Measurements from ENCODE around the gene CCDC102A.

The CCDC102A gene

DNA sequence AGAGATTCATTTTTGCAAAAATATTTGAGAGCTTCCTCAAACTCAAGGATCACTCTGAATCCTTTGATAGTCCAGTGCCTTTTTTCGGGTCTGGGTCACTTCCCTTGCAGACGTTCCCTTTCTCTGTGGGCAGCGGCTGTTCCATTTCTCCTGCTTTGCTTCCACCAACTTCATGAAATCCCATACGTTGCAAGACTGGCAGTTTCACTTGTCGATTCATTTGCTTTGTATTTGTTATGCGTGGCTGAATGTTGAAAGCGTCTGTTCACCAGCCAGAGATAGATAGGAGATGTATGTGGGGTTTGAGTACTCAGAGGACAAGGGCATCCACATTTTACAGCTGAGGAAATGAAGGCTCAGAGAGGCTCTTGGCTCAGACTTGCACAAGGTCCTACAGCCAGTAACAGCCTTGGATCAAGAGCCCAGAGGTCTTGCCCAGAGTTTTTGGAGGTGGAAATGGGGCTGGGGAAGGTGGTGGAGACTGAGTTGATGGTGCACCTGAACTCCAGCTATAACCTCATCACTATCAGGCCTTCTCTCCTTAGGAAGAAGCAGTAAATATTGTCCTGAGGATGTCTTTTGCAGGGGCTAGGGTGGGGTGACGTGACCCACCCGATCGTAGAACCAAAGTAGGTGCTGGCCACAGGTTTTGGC is 1.3 kb upstream of the CCDC102A start:
- DNase-seq (ENCODE audit: low read depth, low spot score) = no peak

DNA sequence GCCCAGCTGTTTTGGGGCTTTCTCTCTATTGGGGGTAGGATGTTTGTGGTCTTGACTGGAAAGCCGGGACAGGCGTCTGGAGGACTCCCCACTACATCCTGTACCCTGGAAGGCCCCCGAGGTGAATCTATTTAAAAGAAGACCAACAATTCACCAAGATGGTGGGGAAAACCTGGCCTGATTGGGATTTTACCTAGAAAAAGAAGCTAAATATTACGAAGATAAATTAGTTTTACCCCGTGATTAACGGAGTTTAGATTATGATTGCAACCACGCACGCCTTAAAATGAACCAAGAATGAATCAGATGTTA is 779 bp upstream of the CCDC102A start:
- DNase-seq (ENCODE audit: low read depth, low spot score) = no peak

DNA sequence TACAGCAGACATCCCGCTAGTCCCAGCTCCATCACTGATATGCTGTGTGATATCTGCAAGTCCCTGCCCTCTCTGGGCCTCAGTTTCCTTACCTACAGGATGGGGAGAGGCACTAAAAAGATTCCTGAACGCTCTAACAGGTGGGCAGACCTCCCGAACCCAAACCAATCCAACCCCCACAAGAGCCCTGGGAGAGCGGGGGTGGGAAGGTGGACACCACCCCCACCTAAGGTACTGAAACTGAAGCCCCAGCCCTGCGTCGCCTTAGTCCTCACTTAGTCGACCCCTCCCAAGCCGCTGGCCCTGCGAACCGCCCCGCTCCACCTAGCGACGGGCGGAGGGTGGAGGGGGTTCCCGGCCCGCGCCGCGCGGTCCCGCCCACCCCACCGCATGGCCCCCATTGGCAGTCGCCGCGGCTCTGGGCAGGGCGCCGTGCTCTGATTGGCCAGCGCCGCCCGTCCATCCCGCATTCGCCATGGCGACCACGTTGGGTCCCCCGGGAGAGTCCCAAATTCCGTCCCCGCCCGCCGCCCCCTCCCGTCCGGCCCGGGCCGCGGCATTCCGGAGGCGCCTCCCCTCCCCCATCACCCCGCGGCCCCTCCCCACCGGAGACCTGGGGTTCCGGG is 578 bp downstream of the CCDC102A start:
- DNase-seq (ENCODE audit: low read depth, low spot score) = peak; percentile 66

DNA sequence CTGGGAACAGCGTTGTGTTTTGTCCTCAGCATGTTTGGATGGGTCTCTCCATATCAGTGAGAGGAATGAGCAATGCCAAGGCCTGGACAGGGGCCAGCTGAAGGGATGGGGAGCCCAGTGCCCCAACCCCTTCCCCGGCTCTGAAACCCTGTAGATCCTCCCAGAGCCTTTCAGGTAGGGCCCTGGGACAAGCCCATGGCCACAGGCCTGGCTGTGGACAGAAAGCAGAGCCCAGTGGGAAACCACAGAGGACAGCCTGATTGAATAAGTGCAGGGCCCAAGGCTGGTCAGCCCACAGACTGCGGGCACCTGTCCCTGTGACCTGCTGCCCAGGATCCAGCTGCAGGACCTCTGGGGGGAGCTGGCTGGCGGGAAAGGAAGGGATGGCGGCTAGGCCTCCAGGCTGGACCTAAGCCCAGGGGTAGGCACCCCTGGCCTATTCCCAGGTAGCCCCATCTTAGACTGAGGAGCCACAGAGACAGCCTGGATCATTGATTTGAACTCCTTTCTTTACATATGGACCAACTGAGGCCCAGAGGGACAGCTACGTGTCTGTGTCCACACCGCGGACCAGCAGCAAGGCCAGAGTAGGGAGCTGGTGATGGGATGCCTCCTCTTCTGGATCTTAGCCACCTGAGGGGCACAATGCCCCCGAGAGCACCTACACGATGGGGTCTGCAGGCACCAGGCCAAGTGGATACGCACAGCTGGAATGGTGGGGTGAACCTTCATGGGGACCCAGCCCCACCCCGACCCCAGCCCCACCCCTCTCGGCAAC is 1.3 kb downstream of the CCDC102A start:
- no peak for DNase-seq (ENCODE audit: low read depth, low spot score)

DNA sequence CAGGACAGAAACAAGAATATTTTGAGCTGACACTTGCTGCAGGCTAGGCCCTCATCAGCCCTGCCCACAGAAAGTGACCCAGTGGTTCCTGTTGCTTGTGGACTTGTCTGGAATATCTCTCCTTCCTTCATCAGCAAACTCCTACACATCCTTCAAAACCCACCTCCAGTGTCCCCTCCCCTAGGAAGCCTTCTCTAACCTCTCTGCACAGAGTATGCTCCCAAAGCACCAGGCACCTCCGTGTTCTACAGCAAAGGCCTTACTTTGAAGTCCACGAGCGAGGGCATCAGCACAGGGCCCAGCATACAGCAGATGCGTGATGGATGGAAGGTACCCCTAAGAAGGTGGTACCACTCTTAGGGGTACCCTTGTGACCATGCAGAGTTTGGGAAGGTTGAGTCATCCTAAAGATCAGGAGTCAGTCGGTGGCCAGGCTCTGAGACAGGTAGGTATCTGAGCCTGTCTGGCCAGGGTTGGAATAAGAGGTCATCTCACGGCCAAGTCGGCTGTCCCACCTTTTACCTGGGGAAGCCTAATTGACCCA is 2.0 kb downstream of the CCDC102A start:
- no peak for DNase-seq (ENCODE audit: low read depth, low spot score)

DNA sequence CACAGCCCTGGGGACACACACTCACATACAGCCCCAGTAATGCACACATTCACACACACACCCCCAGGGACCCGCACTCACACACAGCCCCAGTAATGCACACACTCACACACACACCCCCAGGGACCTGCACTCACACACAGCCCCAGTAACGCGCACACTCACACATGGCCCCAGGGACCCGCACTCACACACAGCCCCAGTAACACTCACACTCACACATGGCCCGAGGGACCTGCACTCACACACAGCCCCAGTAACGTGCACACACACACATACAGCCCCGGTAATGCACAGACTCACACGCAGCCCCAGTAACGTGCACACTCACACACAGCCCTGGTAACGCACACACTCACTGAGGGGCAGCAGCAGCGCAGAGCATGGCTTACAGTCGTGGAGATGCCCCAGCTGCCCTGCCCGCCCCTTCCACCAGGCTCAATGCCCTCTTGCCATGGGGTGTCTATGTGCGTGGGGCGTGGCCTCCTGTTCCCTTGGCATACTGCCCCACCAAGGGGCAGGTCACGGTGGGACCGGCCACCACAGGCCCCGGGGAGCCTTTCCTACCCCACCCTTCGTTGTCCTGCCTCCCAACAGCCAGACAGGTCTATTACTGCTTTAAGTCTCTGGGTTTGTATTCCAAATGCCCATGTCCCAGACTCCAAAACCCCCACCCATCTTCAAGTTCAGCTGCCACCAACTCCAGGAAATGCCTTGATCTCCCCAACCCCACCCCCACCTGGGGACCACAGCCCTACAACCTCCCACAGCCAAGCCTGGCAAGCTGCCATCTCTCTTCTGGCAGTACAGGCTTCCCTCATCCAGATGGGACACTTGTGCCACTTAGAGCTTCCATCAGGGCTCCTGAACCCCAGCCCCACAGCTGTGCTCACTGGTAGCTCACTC is 2.7 kb downstream of the CCDC102A start:
- DNase-seq (ENCODE audit: low read depth, low spot score) = no peak

DNA sequence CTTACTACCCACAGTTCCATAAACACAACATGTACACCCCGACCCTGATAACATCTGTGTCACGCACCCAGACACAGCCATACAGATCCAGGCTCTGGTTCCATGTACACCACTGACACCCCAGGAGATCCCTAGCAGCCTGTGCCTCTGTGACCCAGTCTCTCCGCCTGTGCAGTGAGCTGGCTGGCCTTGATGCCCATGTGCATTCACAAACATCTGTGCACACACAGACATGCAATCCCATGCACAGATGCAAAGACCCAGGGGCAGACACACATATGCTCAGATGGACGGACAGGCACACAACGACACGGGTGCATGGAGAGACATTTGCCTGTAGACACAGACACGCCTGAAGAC is 4.1 kb downstream of the CCDC102A start:
- no peak for DNase-seq (ENCODE audit: low read depth, low spot score)

DNA sequence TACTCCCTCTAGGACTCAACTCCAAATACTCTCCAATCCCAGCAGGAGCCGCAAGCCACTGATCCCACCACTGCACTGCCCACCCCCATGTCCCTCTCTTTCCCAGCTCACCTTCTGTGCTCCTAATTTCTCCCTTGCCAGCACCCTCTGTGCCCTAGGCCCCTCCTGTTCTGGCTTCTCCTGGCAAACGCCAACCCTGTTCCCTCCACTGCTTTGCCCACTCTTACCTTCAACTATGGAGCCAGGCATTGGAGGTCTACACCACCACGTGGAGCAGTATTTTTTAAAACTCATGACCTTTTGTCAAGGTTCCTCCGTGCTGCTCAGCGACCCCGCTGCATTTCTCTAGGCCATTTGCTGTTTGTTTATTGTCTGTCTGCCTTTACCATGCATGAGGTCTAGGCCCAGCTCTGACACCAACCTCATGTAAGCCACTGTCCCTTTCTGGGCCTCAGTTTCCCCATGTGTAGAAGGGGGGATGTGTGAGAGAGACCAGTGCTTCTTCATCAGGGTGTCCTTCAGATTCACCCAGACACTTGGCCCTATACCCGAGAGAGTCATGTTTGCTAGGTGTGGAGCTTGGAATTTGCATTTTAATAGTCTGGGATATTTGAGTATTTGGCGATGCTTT is 4.6 kb downstream of the CCDC102A start:
- no peak for DNase-seq (ENCODE audit: low read depth, low spot score)

DNA sequence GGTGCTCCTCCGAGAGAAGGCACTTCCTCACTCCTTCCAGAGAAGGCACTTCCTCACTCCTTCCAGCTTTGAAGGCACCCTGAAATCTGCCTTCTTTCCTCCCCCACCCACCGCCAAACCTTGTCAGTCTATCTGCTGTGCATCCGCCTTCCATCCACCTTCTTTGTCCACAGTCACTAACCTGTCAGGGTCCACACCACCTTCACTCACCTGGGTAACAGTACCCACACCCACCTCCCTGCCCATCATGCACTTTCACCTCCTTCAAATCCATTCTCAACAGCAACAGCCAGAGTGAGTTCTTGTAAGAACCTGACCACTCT is 5.2 kb downstream of the CCDC102A start:
- no peak for DNase-seq (ENCODE audit: low read depth, low spot score)

DNA sequence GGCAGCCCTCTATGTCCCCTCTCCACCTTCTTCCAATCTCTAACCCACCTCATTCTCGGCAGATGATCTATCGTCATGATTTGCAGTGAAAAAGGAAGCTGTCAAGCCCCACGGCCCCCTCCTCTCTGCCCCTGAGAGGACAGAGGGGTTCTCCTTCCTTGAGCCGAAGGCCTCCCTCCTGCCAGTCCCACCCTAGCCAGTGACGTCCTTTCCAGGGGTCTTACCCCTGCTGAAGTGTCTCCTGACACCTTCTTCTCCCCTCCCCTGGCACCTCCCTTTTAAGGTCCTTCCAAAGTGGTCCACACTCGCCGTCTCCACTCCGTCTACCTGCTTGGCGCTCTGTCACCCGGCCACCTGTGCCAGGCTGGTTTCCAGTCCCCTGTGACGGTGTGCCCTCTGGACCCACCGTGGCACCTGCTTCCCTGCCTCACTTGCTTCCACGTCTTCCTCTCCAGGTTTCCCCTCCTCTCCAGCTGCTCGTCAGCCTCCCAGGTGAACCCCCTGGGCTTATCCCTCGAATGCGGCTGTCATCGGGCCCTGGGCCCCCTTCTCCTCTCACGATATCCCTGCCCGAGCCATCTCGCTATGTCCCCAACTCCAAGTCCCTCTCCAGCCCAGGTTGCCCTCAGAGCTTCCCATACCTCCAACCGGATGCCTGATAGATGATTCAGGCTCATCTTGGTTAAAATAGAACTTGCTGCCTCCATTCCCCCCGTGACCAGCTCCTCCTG is 5.7 kb downstream of the CCDC102A start:
- no peak for DNase-seq (ENCODE audit: low read depth, low spot score)

DNA sequence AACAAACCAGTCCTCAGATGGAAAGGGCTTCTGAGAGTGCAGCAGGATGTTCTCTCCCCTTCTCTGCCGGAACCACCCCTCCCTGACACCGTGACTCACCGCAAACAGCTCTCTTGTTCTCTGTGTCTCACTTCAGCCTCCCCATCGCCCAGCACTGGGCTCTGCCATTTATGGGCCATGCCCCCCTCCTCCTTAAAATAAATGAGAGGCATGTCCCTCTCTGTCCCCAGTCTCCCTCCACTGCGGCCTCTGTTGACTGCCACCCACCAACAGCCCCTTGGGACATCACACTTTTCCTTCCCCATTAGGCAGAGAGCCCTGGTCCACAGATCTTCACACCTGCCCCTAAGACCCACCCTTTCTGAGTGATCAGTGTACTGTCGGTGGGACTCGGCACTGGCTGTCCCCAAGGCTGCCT is 6.3 kb downstream of the CCDC102A start:
- DNase-seq (ENCODE audit: low read depth, low spot score) = no peak

DNA sequence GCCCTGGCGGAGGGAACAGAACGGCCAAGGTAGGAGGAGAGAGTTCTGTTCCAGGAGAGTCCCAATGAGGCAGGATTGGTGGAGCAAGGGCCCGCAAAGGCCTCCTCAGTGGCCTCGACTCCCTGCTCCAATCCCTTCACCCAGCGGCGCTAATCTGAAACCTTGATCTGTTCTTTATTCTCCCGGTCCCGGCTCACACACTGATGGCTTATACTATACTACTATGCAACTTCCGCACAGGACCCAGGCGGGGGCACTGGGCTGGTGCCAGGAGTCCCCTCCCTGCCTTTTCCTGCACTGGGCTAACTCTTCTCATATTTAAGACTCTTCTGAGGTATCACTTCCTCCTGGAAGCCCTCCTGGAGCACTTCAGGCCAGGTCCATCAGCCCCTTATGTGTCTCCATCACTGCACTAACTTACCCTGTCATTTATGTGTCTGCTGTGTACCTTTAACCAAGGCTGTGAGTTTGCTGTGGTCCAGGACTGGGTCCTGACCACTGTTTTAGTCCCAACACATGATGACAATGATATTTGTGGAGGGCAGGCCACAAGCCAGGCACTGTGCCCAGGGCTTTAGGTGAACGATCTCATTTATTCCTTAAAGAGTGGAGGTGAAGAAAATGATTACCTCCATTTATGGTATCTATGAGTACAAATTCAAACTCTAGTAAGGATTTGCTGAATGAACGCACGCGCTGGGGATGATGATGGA is 6.8 kb downstream of the CCDC102A start:
- DNase-seq (ENCODE audit: low read depth, low spot score) = no peak

DNA sequence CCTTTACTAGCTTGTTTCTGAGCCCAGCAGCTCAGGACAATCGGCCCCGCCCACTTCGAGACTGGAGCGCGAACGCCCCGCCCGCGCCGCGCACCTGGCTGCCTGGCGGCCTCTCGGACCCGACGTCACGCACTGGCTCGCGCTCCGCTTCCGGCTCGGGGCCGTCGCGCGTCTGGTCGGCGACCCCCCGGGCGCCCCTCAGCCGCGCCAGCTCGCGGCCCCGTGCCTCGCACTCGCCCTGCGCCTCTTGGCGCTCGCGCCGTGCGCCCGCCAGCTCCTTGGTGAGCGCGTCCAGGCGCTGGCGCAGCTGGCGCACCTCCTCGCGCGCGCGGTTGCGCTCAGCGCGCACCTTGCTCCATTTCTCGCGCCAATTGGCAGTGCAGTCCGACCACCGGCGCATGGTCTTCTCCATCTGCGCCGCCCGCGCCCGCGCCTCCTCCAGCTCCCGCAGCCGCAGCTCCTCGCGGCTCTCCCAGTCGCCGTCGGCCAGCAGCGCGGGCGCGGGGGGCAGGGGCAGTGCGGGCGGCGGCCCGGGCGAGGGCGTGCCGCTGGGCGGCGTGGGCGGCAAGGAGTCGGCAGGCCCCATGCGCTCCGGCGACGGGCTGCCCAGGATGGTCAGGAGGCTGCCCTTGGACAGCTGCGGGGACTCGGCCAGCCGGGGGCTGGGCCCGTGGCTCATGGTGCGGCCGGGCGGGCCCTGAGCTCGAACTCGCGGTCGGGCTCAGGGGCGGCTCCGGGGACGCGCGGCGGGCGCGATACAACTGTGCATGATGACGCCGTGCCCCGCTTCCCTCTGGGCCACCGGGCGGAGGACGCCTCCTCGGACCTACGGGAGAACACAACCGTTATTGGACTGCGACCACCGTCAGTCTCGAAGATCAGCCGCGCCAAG is 7.6 kb downstream of the CCDC102A start:
- DNase-seq (ENCODE audit: low read depth, low spot score) = no peak

DNA sequence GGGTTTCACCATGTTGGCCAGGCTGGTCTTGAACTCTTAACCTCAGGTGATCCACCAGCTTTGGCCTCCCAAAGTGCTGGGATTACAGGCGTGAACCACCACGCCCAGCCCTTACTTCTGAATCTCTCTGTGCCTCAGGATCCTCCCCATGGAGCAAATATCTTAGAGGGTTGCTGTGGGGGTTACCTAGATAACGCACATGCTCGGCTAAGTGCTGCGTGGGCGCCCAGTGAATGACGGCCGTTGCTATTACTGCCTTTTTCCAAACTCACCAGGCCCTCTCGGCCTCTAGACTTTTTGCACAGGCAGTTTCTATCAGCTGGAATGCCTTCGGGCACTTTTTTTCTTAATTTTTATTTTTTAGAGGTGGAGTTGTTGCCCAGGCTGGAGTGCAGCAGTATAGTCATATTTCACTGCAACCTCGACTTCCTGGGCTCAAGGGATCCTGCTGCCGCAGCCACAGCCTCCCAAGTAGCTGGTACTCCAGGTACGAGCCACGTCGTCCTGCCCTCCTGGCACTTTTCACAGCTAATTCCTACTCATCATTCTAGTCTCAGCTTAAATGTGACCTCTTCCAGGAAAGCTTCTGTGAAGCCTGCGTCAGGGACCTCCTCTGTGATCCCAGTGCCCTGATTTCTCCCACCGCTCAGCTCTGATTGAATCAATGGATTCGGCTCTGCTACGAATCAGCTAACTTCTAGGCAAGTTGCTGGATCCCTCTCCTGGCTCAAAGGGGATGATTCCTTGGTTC is 8.6 kb downstream of the CCDC102A start:
- no peak for DNase-seq (ENCODE audit: low read depth, low spot score)

DNA sequence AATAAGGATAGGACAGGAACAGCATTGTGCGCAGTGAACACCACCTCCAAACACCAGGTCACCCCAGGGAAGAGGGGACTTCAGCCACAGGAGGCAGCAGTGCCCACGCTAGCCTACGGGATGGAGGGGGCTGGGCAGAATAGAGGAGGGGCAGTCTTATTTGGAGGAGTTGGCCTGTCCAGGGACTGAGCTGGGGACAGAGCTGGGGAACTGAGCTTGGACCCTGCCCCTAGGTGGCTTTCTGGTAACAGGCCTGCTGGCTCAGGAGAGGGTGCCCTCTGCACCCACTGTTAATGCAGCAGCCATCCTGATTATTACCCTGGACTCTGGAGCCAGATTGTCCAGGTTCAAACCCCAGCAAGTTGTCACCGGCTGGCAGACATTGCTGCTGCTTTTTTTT is 9.3 kb downstream of the CCDC102A start:
- DNase-seq (ENCODE audit: low read depth, low spot score) = no peak

DNA sequence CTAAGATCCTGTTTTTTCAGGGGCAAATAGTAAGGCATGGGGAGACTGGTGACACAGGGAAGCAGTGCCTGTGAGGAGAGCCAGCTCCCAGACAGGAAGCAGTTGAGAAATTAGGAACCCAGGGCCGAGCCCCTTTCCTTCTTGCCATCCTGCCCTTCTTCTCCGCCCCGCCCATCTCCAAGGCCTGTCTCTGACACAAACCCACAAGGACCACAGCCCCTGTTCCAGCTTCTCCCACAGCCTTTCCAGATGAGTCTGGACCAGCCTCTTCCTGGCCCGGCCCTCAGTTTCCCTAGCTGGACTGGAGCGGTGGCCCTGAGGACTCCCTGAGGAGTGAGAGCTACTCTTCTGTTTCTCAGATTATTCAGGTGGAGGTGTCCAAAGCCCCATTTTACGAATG is 9.9 kb downstream of the CCDC102A start:
- DNase-seq (ENCODE audit: low read depth, low spot score) = no peak

DNA sequence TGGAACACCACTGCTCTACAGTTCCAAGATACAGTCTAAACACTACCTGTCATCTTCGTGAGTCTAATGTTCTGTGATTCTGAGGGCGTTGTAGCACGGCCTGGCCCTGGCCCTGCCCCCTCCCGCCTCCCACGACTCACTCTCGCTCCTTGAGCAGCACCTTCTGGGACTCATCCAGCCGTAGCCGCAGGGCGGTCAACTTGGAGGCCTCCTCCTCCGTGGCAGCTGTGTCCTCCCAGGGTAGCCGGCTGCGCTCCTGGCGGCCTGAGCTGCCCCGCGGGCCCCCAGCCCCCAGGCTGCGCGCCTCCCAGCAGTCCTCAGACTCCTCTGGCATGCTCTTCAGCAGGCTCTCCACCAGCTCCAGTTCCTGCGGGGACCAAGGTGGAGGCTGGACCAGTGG is 10.6 kb downstream of the CCDC102A start:
- no peak for DNase-seq (ENCODE audit: low read depth, low spot score)

DNA sequence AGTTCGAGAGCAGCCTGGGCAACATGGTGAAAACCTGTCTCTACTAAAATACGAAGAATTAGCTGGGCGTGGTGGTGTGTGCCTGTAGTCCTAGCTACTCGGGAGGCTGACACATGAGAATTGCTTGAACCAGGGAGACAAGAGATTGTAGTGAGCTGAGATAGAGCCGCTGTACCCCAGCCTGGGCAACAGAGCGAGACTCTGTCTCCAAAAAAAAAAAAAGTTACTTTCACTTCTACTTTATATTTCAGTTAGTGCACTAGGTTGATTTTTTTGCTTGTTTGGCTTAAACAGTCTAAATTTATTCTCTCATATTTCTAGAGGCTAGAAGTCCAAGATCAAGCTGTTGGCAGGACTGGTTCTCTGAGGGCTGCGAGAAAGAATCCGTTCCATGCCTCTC is 13.4 kb downstream of the CCDC102A start:
- DNase-seq (ENCODE audit: low read depth, low spot score) = no peak
